Jurkat, Clone E6-1 (cell line): Measurements from ENCODE around the gene TPK1.
A peak's percentile ranks its signal among the peaks of the same experiment; 100 is the strongest.

ENCODE experiments used
- DNase-seq: peaks from one replicate; pipeline ENCODE4 v3.0.0-alpha.2; 2011; ENCODE audit warnings: low read depth, low spot score
- H3K4me3 ChIP-seq: 2 replicates; pipeline ENCODE4 v1.5.1; 2011; ENCODE audit warnings: mild to moderate bottlenecking, low read length, control low read depth, moderate library complexity

TPK1 gene

GRCh38 chr7:144517749-144518148, 318.1 kb downstream of the TPK1 start:
- no peak overlapping the region for H3K4me3 ChIP-seq
- peak; percentile 86 for DNase-seq

GRCh38 chr7:144516729-144517525, 318.9 kb downstream of the TPK1 start:
- DNase-seq: no peak
- no peak overlapping the region for H3K4me3 ChIP-seq

DNA sequence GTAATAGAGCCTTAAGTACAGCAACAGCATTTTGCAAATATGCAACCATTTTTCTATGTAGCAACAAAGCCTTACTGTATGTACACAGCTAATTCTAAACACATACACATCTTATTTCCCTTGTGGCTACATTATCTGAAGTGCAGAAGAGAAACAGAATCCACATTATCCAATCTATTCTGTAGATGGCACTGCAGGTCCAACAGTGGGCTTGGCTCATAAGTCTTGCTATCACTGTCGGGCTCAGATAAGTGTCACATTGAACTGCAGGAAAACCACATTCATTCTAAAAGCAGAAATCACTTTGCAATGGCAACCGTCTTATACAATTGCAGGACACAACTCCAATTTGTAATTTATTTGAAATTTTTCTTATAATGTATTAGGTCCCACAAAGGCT, 322.5 kb downstream of the TPK1 start:
- no peak overlapping the region for H3K4me3 ChIP-seq
- peak; percentile 66 for DNase-seq

DNA sequence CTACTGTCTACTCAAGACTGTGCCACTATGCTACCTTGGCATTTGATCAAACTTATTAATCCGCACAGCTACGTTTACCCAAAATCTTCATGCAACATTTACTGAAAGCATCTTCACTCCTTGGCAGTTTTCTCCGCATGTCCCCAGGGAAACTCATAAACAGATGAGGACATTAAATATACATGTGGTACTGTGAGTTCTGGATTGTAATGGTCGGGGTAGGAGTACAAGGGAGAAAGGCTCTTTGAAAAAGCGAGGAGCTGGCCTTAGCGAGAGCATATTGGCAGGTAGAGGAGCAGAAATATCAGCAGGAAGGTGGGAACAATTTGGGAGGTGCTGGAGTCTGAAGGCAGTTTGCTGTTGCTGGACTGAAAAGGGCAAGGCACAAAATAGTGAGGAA, 325.2 kb downstream of the TPK1 start:
- no peak overlapping the region for H3K4me3 ChIP-seq
- no peak for DNase-seq

- DNase-seq: no peak
- no peak overlapping the region for H3K4me3 ChIP-seq
Observed at GRCh38 chr7:144508702-144509101, 327.2 kb downstream of the TPK1 start.

GRCh38 chr7:144503215-144503614, 332.6 kb downstream of the TPK1 start:
- no peak overlapping the region for H3K4me3 ChIP-seq
- DNase-seq: no peak

- H3K4me3 ChIP-seq: no peak overlapping the region
- DNase-seq: no peak
Observed at GRCh38 chr7:144500225-144500624, 335.6 kb downstream of the TPK1 start.

DNA sequence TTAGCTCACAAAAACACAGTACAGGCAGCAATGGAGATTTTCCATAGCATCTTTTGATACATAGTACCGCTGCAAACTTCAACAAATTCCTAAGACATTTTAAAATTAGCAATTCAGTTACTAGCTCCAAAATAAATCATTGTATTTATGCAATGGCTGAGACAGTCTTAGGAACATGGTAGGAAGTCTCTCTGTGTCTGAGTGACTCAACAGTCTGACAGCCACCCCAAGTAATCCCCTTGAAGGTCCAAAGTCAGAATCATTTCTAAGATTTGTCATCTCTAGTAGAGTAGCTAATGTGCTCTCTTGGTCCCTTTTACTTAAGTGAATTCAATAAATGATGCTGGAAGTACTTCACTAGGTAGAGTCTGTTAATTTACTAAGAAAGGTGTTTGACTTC, 338.6 kb downstream of the TPK1 start:
- H3K4me3 ChIP-seq: no peak overlapping the region
- no peak for DNase-seq

GRCh38 chr7:144494355-144494754, 341.5 kb downstream of the TPK1 start:
- no peak overlapping the region for H3K4me3 ChIP-seq
- DNase-seq: no peak

GRCh38 chr7:144489504-144489903, 346.3 kb downstream of the TPK1 start:
- no peak for DNase-seq
- H3K4me3 ChIP-seq: no peak overlapping the region

GRCh38 chr7:144488977-144489376, 346.9 kb downstream of the TPK1 start:
- DNase-seq: no peak
- no peak overlapping the region for H3K4me3 ChIP-seq

- no peak overlapping the region for H3K4me3 ChIP-seq
Observed at GRCh38 chr7:144487901-144488300, 348.0 kb downstream of the TPK1 start.

DNA sequence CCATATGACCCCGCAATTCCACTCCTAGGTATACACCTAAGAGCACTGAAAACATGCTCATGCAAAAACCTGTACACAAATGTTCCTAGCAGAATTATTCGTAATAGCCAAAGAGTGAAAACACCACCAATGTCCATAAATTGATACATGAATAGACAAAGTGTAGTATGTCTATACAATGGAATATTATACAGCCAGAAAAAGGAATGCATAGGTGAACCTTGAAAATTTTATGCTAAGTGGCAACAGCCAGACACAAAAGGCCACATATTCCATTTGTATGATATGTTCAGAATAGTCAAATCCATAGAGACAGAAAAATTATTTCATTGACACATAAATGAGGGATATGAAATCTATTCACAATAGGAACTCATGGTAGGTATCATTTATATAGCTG, 351.4 kb downstream of the TPK1 start:
- DNase-seq: no peak
- H3K4me3 ChIP-seq: no peak overlapping the region

More at GRCh38 chr7:144487901-144488300, 348.0 kb downstream of the TPK1 start:
- DNase-seq: no peak

DNA sequence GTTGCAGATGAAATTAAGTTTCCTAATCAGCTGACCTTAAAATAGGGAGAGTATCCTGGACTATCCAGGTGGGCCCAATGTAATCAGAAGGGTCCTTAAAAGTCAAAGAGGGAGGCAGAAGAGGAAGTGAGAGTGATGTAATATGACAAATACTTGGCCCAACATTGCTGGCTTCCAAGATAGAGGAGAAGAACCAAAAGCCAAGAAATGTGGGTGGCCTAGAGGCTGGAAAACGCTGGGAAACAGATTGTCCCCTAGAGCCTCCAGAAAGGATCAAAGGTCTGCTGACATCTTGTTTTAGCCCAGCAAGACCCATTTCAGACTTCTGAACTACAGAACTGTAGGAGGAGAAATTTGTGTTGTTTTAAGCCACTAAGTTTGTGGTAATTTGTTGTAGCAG, 352.7 kb downstream of the TPK1 start:
- DNase-seq: no peak
- H3K4me3 ChIP-seq: no peak overlapping the region

GRCh38 chr7:144481833-144482232, 354.0 kb downstream of the TPK1 start:
- DNase-seq: no peak
- no peak overlapping the region for H3K4me3 ChIP-seq

- DNase-seq: no peak
- no peak overlapping the region for H3K4me3 ChIP-seq
Observed at GRCh38 chr7:144477348-144477747, 358.5 kb downstream of the TPK1 start.

DNA sequence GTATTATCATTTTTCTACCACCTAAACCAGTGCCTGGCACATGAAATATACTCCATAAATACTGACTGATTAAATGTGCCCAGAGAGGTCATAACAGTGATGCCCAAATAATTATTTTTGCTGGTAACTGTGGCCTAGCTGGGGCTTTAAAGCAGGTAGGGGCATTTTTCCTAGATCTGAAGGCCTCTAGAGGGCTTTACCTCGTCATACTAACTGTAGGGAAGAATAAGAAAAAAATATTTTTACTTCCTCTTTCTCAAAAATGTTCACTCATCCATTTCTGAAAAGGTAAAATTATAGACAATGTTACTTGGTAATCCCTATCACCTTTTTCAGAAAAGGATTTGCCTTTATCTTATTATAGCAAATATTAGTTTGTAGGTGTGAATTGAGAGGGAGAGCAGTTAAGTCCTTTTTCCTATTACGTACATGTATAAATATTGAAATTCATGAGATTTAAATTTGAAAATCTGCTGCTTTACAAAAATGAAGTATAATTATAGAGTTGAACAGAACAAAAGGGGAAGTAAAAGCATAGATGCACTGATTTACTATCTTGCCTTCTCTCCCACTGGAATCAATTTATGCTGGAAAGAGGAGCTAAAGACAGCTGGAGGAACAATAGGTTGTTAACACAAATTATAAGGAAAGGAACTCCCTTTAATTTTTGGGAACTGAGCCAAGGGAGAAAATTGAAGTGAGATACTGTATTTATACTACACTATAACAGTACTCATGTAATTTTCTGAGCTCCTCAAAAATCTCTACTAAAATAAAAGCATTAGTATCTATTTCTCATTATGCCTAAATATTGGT, 360.8 kb downstream of the TPK1 start:
- no peak overlapping the region for H3K4me3 ChIP-seq
- no peak for DNase-seq

GRCh38 chr7:144474363-144474762, 361.5 kb downstream of the TPK1 start:
- no peak for DNase-seq
- H3K4me3 ChIP-seq: no peak overlapping the region

GRCh38 chr7:144473908-144474307, 361.9 kb downstream of the TPK1 start:
- DNase-seq: no peak
- no peak overlapping the region for H3K4me3 ChIP-seq

GRCh38 chr7:144470078-144470477, 365.8 kb downstream of the TPK1 start:
- H3K4me3 ChIP-seq: no peak overlapping the region
- no peak for DNase-seq
